Keratinocyte (primary cell): Measurements from ENCODE around the gene TMEM161A. TPM values are rescaled to one million over a fixed set of nuclear protein-coding genes. Genes with fewer than 3 reads are reported as not detected.

Source experiments
- DNase-seq: peaks from one replicate; pipeline ENCODE4 v3.0.0-alpha.2; 2011; ENCODE audit warnings: low read depth, missing footprints, low spot score
- FAIRE-seq: peaks from 2 replicates; lab custom pipeline; 2011; peaks lifted over from hg19 to GRCh38; lab: Jason Lieb, UNC
- H2AFZ ChIP-seq: 2 replicates; pipeline ENCODE4 v1.6.0; 2012; ENCODE audit warnings: low read length, control low read depth, inconsistent platforms; ENCODE audit not compliant: control insufficient read depth
- H3K27ac ChIP-seq: 2 replicates; pipeline ENCODE4 v1.5.1; 2011; ENCODE audit warnings: low read length; ENCODE audit not compliant: control insufficient read depth, insufficient read depth
- H3K27me3 ChIP-seq: 3 replicates; pipeline ENCODE4 v1.6.0; 2011; ENCODE audit warnings: low read length; ENCODE audit not compliant: control insufficient read depth, insufficient read depth; ENCODE audit errors: extremely low read depth
- H3K36me3 ChIP-seq, 2 experiments: 2 replicates in 1 of 2; 3 replicates in 1 of 2; pipeline ENCODE4 v1.5.1; 2011; ENCODE audit warnings: low read length in 2 of 2, mild to moderate bottlenecking in 1 of 2; ENCODE audit not compliant: control insufficient read depth in 2 of 2, insufficient read depth in 2 of 2; ENCODE audit errors: extremely low read depth in 1 of 2
- H3K4me1 ChIP-seq: 3 replicates; pipeline ENCODE4 v1.5.1; 2011; ENCODE audit warnings: low read length; ENCODE audit not compliant: control insufficient read depth, insufficient read depth; ENCODE audit errors: extremely low read depth
- H3K4me2 ChIP-seq: 3 replicates; pipeline ENCODE4 v1.6.0; 2011; ENCODE audit warnings: low read depth, low read length; ENCODE audit not compliant: control insufficient read depth, insufficient read depth; ENCODE audit errors: extremely low read depth
- H3K4me3 ChIP-seq, 3 experiments: fragments of 200-600 bp in 1 of 3; sonication (generic) in 1 of 3; 2 replicates in 2 of 3; 3 replicates in 1 of 3; pipeline ENCODE4 v1.5.1; 2011 to 2016; ENCODE audit warnings: low read length in 3 of 3, mild to moderate bottlenecking in 3 of 3, control low read depth in 2 of 3, inconsistent platforms in 1 of 3, low read depth in 1 of 3, mixed read lengths in 1 of 3, mixed run types in 1 of 3, moderate library complexity in 1 of 3; ENCODE audit not compliant: control insufficient read depth in 2 of 3, insufficient read depth in 2 of 3; ENCODE audit errors: extremely low read depth in 1 of 3
- H3K79me2 ChIP-seq: 2 replicates; pipeline ENCODE4 v1.6.0; 2012; ENCODE audit warnings: low read length; ENCODE audit not compliant: control insufficient read depth, insufficient read depth
- H3K9ac ChIP-seq: 3 replicates; pipeline ENCODE4 v1.6.0; 2011; ENCODE audit warnings: low read length; ENCODE audit not compliant: control insufficient read depth, insufficient read depth; ENCODE audit errors: extremely low read depth
- H3K9me1 ChIP-seq: 3 replicates; pipeline ENCODE4 v1.6.0; 2011; ENCODE audit warnings: low read length; ENCODE audit not compliant: control insufficient read depth, insufficient read depth; ENCODE audit errors: extremely low read depth
- H3K9me3 ChIP-seq: 2 replicates; pipeline ENCODE4 v1.5.1; 2012; ENCODE audit warnings: low read depth, low read length; ENCODE audit not compliant: control insufficient read depth
- H4K20me1 ChIP-seq: 3 replicates; pipeline ENCODE4 v1.6.0; 2011; ENCODE audit warnings: low read length; ENCODE audit not compliant: control insufficient read depth, insufficient read depth; ENCODE audit errors: extremely low read depth
- CTCF ChIP-seq, 3 experiments: IDR thresholded peaks in 1 of 3; conservative IDR thresholded peaks in 1 of 3; optimal IDR thresholded peaks in 1 of 3; 2 replicates in 2 of 3; 3 replicates in 1 of 3; pipeline versions ENCODE3 to v1.5.1; 2011; ENCODE audit warnings: low read length in 3 of 3, mild to moderate bottlenecking in 3 of 3, moderate library complexity in 2 of 3, control low read depth in 1 of 3, inconsistent platforms in 1 of 3; ENCODE audit not compliant: insufficient read depth in 2 of 3; ENCODE audit errors: extremely low read depth in 1 of 3
- EZH2 ChIP-seq: IDR thresholded peaks from one replicate; pipeline ENCODE4 v1.6.1; 2012; ENCODE audit warnings: inconsistent platforms, mild to moderate bottlenecking, low read length, moderate library complexity
- dilution Hi-C: fragments of 300-500 bp; cut with MboI; formaldehyde crosslinking; loops from one replicate; pipeline ENCODE4 v1.7.0; 2020; ENCODE audit warnings: low sequenced_read_pairs; ENCODE audit not compliant: extremely low pct_ligation_motif_present
- polyA plus RNA-seq, 5 experiments: library from polyadenylated mRNA; depleted of rRNA in 3 of 5; stranded (reverse) in 3 of 5; stranded (forward) in 1 of 5; unstranded in 1 of 5; fragments of >200 nt; gene quantifications; 1 replicate in 1 of 5; 2 replicates in 3 of 5; 3 replicates in 1 of 5; pipeline versions ENCODE4 v1.2.1 to v1.2.3, GENCODE V29; 2011 to 2012; ENCODE audit warnings: missing spikeins in 2 of 5, low read depth in 1 of 5, low replicate concordance in 1 of 5

TMEM161A gene
- polyA plus RNA-seq, 1 donor (not counting 4 experiments of a cell fraction or from before 2014, with no cell fraction given) = 18.0 TPM

- DNase-seq = no peak
- Histone ChIP-seq H3K4me1 (peaks cover 5% of the 10 kb centered on the region), H3K79me2 (no peaks in the 10 kb centered on the region), H3K9me1 (no peaks in the 10 kb centered on the region), H3K36me3 (no peaks in the 10 kb centered on the region), H4K20me1 (no peaks in the 10 kb centered on the region), H3K27me3 (no peaks in the 10 kb centered on the region), H3K27ac (no peak overlapping the region), H2AFZ (no peak overlapping the region), H3K4me3 (no peak overlapping the region), H3K9me3 (no peaks in the 10 kb centered on the region), H3K9ac (no peak overlapping the region), H3K4me2 (no peak overlapping the region)
- TF ChIP-seq CTCF (optimal IDR thresholded peaks at IDR 0.05 in 1 of 3, IDR thresholded peaks at IDR 0.05 in 1 of 3, conservative IDR thresholded peaks at IDR 0.05 in 1 of 3; ENCODE audit: extremely low read depth in 1 of 3, insufficient read depth in 2 of 3, low read length in 3 of 3) (no peak), EZH2 (no peak)
- FAIRE-seq = no peak
- dilution Hi-C loops = no loop called here
Observed at GRCh38 chr19:19079571-19079970, 58.7 kb downstream of the TMEM161A start.

DNA sequence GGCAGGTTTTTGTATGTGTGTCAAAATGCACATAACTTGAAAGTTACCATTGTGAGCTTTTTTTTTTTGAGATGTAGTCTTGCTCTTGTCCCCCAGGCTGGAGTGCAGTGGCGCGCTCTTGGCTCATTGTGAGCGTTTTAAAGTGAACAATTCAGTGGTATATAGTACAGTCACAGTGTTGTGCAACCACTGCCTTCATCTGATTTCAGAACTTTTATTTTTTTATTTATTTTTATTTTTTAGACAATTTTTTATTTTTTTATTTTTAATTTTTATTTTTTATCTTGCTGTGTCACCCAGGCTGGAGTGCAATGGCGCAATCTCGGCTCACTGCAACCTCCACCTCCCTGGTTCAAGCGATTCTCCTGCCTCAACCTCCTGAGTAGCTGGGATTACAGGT is 59.5 kb downstream of the TMEM161A start:
- no peaks in the 10 kb centered on the region for H3K36me3 ChIP-seq
- no peaks in the 10 kb centered on the region for H3K79me2 ChIP-seq
- H3K4me1 ChIP-seq = peaks cover 5% of the 10 kb centered on the region
- no peak overlapping the region for H2AFZ ChIP-seq
- no peak overlapping the region for H3K4me2 ChIP-seq
- H3K27me3 ChIP-seq = no peaks in the 10 kb centered on the region
- no peak overlapping the region for H3K27ac ChIP-seq
- no peak for FAIRE-seq
- H3K9me3 ChIP-seq = no peaks in the 10 kb centered on the region
- DNase-seq = no peak
- H3K4me3 ChIP-seq = no peak overlapping the region
- TF ChIP-seq CTCF (optimal IDR thresholded peaks at IDR 0.05 in 1 of 3, IDR thresholded peaks at IDR 0.05 in 1 of 3, conservative IDR thresholded peaks at IDR 0.05 in 1 of 3; ENCODE audit: extremely low read depth in 1 of 3, insufficient read depth in 2 of 3, low read length in 3 of 3) = no peak
- TF ChIP-seq EZH2 = no peak
- H3K9ac ChIP-seq = no peak overlapping the region
- dilution Hi-C loops = no loop called here
- no peaks in the 10 kb centered on the region for H3K9me1 ChIP-seq
- H4K20me1 ChIP-seq = no peaks in the 10 kb centered on the region
